NCI-H146 treated with DMSO at 0.1 percent for 48 hours (cell line): Measurements from ENCODE around the gene BCL2.
"Not testable (repeated sequence)": the region's sequence is repeated elsewhere in the genome, so short reads cannot be mapped to it uniquely, and the experiment has no call there.

Source experiments
- DNase-seq: peaks from one replicate; lab custom pipeline; 2025; ENCODE audit not compliant: unreplicated experiment; lab: John Stamatoyannopoulos, UW

Gene BCL2

GRCh38 chr18:63206433-63207142 lies 113.0 kb downstream of the BCL2 start:
- no peak for DNase-seq

DNA sequence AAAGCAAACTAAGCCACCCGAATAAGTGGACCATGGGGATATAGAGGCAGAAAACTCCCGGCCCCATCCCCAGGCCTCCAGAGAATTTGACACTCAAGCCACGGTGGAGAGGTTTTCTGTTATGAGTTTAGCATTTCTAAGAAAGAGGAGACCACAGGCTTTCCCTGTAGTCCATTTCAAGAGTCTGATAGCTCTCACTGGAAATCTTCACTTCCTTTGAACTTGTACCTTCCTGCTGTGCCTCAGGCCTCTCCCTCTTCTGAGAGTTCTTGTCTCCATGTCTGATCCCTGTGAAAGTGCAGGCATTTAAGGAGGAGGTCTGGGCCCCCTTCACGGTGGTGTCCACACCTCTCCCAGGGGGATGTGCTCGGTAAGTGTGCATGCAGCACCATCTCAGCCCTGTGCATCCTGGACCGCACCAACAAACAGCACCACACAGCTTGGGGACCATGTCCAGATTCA lies 113.7 kb downstream of the BCL2 start:
- DNase-seq, result no peak

GRCh38 chr18:63203497-63203896 lies 116.1 kb downstream of the BCL2 start:
- DNase-seq, result no peak

- no peak for DNase-seq
Measured at GRCh38 chr18:63202828-63203227, 116.7 kb downstream of the BCL2 start.

GRCh38 chr18:63201456-63201855 lies 118.1 kb downstream of the BCL2 start:
- not testable (repeated sequence) for DNase-seq

DNA sequence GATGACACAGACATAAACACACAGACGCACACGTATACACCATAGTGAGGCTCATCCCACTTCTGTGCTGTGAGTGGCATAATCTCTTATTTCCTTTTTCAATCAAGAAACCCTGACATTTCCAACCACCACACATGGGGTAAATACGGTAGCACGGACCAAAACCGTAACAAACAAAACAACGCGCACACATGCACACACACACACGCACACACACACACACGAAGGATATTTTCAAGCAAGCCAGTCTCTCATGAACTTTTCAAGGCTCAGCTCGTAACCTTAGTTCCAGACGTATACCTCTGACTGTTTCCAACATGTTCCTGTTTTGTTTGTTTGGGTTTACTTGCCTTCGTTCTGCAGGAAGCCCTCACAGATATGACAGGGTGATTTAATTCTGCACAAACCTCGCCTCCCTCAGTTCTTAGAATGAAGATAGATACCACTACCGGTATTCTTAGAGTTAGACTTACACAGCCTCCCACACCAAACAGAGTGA lies 119.8 kb downstream of the BCL2 start:
- no peak for DNase-seq

GRCh38 chr18:63198868-63199742 lies 120.5 kb downstream of the BCL2 start:
- no peak for DNase-seq

DNA sequence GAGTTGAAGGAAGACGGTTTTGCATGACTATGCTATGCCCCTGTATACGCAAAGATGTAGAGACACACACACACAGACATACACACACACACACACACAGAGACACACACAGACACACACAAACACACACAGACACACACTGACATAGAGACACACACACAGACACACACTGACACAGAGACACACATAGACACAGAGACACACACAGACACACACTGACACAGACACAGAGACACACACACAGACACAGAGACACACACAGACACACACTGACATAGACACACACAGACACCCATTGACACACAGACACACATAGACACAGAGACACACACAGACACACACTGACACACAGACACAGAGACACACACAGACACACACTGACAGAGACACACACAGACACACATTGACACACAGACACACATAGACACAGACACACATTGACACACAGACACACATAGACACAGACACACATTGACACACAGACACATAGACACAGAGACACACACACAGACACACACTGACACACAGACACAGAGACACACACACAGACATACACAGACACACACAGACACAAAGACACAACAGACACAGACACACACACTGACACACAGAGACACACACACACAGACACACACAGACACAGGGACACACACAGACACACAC lies 121.3 kb downstream of the BCL2 start:
- no peak for DNase-seq

DNA sequence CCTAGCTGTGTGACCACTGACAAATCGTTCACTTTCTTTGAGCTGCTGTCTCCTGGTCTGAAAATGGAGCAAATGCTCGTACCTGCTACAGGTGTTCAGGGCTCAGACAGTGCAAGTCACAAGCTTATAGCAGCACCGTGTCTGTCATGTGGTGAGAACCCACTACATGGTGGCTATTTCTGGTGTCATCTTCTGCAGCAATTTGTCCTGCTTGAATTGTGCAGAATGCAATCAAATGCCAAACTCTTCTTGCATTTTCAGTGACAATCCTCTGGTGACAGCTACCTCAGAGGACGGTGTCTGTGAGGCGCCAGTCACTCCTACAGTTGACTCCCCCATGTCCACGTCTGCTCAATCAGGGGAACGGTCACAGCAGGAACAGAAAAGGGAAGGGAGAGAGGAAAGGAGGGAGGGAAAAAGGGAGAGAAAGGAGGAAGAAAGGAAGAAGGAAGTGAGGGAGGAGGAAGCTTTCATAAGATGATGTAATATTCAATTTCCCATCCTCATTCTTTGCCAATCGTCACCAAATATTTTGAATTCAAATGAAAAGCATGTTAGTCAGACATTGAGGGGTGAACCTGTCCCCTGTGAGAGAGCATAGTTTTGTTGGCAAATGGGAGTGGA lies 122.2 kb downstream of the BCL2 start:
- peak; percentile 67 for DNase-seq

GRCh38 chr18:63195326-63196159 lies 124.0 kb downstream of the BCL2 start:
- no peak for DNase-seq

DNA sequence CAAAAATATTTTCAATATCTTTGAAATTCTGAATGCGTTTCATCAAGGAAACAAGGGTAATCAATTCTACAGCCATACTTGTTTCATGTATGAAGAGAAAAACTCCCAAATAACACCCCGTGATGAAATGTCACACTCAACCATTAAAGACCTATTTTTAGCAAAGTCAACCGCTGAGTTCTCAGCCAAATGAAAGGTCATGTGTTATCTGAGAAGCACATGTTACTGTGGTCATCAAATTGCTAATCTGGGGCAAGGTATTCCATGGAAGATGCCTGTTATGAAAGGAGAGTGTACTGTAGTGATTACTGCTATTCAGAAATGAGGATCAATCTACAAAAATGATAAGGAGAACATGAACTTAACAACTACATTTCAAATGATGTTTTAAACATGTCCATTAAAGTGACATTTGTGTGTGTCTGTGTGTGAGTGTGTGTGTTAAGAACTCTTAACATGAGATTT lies 126.7 kb downstream of the BCL2 start:
- no peak for DNase-seq

DNA sequence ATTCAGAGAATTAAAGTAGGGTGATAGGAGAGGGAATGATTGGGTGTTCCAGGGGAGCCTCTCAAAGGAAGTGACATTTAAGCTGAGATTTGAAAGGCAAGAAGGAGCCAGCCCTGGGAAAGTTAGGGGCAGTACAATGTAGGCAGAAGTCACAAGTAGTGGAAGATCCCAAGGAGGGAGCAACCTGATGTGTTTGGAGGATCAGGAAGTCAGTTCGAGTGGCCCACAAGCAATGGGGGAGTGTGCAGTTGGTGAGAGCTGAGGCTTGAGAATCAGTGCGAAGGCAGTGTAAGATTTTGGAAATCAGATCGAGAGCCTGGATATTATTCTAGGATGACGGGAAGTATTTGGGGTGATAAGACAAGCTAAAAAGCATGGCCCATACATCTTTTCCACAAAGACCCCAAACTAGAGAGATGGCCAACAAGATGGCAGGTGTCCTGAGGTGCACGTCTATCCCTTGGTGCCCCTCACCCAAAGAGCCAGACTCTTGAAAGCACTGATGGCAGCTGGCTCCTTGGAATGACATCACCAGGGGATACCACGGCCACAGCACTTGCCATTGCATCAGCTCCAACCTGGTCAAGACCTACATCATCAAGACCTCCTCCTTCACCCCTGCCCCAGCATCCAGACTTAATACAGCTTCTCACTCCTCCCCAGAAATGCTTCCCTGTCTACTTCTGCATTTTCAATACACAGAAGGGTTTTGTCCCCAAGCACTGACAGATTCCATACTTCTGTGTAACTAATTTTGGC lies 127.3 kb downstream of the BCL2 start:
- DNase-seq, result no peak

DNA sequence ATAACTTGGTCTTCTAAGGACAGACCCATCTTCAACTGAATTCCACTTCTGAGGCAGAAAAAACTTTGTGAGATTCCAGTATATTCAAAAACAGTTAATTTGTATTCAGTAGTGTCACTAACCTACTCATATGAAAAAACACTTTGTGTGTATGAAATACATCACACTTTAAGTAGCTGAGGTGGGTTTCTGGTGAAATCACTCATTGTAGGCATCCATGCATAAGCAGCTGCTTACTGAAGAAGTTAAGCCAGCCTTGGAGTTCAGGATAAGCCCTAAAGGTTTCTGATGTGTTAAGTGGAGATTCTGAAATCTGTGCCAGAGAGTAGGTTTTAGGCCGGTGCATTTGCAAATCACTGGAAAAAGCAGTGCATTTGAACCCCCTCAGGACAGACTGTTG lies 128.2 kb downstream of the BCL2 start:
- no peak for DNase-seq

DNA sequence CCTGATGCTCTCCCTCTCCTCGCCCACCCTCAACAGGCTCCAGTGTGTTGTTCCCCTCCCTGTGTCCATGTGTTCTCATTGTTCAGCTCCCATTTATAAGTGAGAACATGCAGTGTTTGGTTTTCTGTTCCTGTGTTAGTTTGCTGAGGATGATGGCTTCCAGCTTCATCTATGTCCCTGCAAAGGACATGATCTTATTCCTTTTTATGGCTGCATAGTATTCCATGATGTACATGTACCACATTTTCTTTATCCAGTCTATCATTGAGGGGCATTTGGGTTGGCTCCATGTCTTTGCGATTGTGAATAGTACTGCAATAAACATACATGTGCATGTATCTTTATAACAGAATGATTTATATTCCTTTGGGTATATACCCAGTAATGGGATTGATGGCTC lies 128.7 kb downstream of the BCL2 start:
- DNase-seq, result not testable (repeated sequence)

GRCh38 chr18:63189817-63190216 lies 129.8 kb downstream of the BCL2 start:
- no peak for DNase-seq

DNA sequence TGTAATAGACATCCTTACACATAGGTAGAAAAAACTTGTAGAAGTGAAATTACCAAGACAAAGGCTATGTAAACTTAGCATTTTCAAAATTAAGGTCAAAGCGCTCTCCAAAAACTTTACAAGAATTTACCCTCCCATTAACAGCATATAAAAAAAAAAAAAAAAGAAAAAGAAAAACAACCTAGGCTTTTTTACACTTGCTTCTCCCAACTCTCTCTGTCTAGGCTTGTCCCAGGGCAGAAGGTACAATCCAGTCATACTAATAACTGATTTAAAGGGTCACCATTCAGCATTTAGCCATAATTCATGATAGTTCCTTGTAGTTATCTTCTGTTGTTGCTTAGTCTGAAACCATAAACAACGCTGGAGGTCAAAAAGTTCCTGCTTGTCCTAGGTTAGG lies 130.5 kb downstream of the BCL2 start:
- DNase-seq, result no peak

DNA sequence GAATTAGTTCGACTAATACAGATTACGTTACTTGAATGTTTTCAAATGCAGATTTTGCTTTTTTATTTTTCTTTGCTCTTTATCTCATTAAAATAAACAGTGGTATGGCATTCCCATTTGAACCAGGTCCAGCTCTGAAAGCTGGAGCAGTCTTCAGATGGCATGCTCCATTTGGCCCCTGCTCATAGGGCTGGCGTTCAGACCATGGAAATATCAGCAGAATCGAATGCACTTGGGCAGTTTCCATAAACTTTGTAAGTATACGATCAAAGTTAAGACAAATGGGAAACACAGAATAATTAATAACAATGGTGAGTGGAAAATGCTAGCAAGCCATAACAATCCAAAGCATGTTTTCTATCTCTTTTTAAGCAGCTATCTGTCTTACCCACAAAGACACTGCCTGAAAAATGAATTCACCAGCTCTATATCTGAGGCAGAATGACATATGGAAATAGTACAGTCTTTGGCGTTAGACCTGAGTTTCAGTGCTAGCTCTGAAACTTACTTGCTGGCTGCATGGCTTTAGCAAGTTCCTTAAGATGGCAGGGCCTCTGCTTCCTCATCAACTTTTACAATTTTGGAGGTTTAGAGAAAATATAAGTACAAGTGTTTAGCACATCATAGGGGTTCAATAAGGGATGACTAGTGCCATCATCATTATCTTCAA lies 131.6 kb downstream of the BCL2 start:
- no peak for DNase-seq

GRCh38 chr18:63187223-63187574 lies 132.4 kb downstream of the BCL2 start:
- DNase-seq, result no peak
